Stomach (tissue), 4 donors: ENCODE data around the gene SIRT7.

Source experiments
- CTCF ChIP-seq, 7 experiments: fragments of 450-650 bp in 4 of 7; fragments of 200-600 bp in 3 of 7; sonication (generic) in 3 of 7; IDR thresholded peaks; one replicate each; pipeline ENCODE4 v1.5.1; 2016 to 2019; ENCODE audit warnings: antibody characterized with exemption in 7 of 7, control low read depth in 2 of 7, mild to moderate bottlenecking in 1 of 7
- EP300 ChIP-seq: sonication (generic); formaldehyde crosslinking; IDR thresholded peaks from one replicate; pipeline ENCODE4 v1.6.1; 2017; ENCODE audit warnings: antibody characterized with exemption
- POLR2A ChIP-seq, 4 donors: fragments of 450-650 bp; IDR thresholded peaks; one replicate each; pipeline ENCODE4 v1.6.1; 2016; ENCODE audit warnings: antibody characterized with exemption in 4 of 4, control low read depth in 2 of 4, mild to moderate bottlenecking in 1 of 4, moderate library complexity in 1 of 4

GRCh38 chr17:81932333-81932983 lies 14.5 kb upstream of the SIRT7 start:
- TF ChIP-seq CTCF (IDR thresholded peaks at IDR 0.05) (no peak), POLR2A (IDR thresholded peaks at IDR 0.05) (no peak), EP300 (no peak)
